ENCODE results near the gene C1orf52.

Gene C1orf52

DNA sequence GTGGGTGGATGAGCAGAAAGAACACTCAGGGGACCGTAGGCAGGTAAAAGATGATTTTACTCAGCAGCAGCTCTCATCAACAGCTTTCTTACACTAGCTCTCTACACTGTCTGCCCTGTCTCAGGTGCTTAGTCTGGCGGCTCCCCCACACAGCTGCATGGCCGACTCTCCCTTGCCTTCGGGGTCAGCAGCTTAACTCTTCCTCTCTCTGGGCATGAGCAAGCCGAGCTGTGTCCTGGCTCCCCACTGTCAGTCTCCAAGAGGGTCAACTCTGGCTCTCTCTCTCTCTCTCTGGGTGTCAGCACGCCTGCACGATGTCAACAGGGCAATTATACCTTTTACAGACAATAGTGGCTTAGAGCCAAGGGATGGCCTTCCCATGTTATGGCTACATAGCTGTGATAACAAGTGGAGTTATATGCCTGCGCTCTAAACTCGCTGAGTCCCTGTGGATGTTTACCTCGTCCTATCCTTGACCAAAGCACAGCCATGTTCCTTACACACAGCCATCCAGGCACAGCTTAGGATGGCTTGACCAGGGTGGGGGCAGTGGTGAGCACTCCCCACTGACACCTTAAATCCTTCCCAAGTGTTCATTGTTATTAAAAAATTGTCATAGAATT is 20.1 kb upstream of the C1orf52 start:
- TF ChIP-seq, protein P1, sequence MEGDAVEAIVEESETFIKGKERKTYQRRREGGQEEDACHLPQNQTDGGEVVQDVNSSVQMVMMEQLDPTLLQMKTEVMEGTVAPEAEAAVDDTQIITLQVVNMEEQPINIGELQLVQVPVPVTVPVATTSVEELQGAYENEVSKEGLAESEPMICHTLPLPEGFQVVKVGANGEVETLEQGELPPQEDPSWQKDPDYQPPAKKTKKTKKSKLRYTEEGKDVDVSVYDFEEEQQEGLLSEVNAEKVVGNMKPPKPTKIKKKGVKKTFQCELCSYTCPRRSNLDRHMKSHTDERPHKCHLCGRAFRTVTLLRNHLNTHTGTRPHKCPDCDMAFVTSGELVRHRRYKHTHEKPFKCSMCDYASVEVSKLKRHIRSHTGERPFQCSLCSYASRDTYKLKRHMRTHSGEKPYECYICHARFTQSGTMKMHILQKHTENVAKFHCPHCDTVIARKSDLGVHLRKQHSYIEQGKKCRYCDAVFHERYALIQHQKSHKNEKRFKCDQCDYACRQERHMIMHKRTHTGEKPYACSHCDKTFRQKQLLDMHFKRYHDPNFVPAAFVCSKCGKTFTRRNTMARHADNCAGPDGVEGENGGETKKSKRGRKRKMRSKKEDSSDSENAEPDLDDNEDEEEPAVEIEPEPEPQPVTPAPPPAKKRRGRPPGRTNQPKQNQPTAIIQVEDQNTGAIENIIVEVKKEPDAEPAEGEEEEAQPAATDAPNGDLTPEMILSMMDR (conservative IDR thresholded peaks at IDR 0.05; ENCODE audit: control insufficient read depth, insufficient read depth, low read depth, low read length): no peak
- peak overlapping the region; percentile 21 for H3K4me3 ChIP-seq (ENCODE audit: control insufficient read depth, low read depth, low read length)
- no peak for DNase-seq (ENCODE audit: low read depth)

DNA sequence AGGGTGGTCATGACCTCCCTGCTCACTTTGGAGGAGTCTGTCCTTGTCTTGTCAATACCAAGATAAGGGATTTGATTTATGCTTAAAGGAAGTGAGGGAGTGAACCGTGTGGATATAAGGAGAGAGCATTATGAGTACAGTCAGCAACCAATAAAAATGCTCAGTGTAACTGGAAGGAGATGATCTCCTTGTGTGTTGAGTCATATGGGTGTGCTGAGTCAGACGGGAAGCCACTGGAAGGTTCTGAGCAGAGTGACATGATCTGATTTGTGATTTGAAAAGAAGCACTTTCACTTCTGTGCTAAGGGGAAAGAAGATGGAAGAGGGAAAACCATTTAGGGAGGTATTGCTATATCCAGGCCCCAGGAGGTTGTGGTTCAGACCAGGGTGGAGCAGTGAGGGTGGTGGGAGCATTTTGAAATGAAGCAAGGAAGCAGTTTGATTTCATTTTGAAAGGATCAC is 19.4 kb upstream of the C1orf52 start:
- TF ChIP-seq, protein P1 (conservative IDR thresholded peaks at IDR 0.05; ENCODE audit: control insufficient read depth, insufficient read depth, low read depth, low read length): no peak
- DNase-seq (ENCODE audit: low read depth): peak; percentile 97
- H3K4me3 ChIP-seq (ENCODE audit: control insufficient read depth, low read depth, low read length): peak overlapping the region; percentile 21

DNA sequence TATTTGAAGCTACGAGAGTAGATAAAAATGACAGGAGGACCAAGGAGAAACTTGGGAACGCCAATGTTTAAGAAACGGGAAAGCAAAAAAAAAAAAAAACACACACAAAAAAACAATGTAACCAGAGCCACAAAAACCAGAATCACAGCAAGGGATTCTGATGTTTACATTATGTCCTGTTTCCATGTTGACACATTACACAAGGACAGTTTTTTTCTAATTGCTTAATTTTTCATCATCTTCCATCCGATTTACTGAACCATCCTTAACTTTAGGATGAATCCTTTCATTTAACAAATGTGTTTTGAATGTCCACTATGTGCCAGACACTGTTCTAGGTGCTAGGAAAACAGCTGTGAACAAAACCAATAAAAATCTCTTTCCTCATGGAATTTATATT is 18.3 kb upstream of the C1orf52 start:
- no peak overlapping the region for H3K4me3 ChIP-seq (ENCODE audit: control insufficient read depth, low read depth, low read length)
- DNase-seq (ENCODE audit: low read depth): no peak
- TF ChIP-seq, protein P1 (conservative IDR thresholded peaks at IDR 0.05; ENCODE audit: control insufficient read depth, insufficient read depth, low read depth, low read length): no peak

DNA sequence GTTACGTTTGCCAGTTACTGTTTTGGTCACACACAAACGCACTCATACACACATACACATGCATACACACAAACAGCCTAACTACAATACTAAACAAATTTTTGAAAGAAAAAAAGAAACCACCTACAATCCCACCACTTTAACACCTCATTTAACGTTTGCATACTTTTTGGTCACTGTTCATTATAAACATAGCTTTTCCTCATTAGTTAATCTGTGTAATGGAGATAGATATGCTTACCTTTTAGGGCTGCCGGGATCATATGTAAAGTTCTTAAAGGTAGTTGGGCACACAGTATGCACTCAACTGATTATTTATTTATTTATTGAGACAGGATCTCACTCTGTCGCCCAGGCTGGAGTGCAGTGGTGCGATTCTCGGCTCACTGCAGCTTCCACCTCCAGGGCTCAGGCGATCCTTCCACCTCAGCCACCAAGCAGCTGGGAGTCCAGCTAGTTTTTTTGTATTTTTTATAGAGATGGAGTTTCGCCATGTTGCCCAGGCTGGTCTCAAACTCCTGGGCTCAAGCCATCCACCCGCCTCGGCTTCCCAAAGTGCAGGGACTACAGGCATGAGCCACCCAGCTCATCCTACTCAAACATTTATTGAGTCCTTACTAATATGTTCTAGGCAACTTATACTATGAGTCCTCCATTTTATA is 17.6 kb upstream of the C1orf52 start:
- TF ChIP-seq, protein P1 (conservative IDR thresholded peaks at IDR 0.05; ENCODE audit: control insufficient read depth, insufficient read depth, low read depth, low read length): no peak
- peak overlapping the region; percentile 99 for H3K4me3 ChIP-seq (ENCODE audit: control insufficient read depth, low read depth, low read length)
- no peak for DNase-seq (ENCODE audit: low read depth)

DNA sequence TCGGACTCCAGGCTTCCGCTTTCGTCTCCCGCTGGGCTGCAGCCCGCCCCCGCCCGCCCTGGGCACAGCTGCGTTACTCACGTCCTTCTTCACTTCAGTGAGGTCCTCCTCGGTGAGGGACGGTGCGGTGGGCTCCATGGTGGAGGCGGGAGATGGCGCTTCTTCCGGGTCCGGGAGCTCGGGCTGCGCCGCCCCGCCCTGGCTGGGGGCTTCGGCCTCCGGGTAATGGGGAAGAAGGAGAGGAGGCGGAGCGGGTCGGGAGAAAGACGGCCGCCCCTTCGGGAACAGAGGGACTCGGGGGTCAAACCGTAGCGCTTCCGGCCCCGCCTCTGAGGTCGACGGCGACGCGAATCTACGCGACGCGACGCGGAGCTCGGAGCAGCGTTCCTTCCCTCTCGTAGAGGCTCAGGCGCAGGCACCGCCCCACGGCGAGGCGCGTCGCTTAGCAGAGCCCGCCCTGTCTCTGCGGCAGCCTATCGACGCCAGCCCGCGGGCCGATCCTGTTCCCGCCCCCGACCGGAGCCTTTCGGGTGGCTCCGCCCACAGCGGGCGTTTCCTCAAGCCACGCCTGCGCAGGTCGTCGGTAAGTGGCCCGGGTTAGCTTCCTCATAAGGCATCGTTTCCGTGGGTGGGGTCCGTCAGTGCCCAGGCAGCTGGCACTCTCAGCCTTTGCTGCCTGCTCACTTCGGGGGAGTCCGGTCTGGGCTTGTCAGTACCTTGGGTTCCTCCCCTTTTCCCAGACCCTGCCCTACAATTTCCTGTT is 16.9 kb upstream of the C1orf52 start, which contains the start of gene BCL10:
BCL10 (minus strand) TSS at position 418 of the 763 bp plus-strand sequence; CDS start at position 138, 280 bp downstream.
- H3K4me3 ChIP-seq (ENCODE audit: control insufficient read depth, low read depth, low read length): peak within 1 kb of the TSS; percentile 99
- TF ChIP-seq, protein P1 (conservative IDR thresholded peaks at IDR 0.05; ENCODE audit: control insufficient read depth, insufficient read depth, low read depth, low read length): no peak
- peak; percentile 96 for DNase-seq (ENCODE audit: low read depth)

DNA sequence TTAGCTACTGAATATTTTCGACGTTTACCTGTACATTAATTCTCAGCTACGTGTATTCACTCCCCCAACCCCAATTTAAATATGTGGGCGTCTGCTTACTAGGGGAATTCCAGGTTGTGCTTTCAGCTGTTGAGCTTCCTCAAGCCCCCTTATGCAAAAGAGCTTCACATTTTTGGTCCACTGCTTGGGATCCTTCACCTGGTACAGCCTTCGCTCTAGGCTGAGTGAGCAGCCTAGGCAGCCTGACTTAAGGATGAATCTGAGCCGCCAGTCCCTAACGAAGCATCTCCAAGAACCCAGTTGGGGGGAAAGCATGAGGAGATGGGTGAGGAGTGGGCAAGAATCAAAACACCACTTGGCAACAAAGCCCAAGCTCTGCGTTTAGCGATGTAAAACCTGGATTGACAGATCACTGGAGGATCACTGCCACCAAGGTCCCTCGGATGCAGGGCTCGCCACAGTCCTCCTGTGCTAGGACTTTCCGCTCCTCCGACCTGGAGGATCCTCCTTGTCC is 16.3 kb upstream of the C1orf52 start:
- H3K4me3 ChIP-seq (ENCODE audit: control insufficient read depth, low read depth, low read length): peak overlapping the region; percentile 99
- TF ChIP-seq, protein P1 (conservative IDR thresholded peaks at IDR 0.05; ENCODE audit: control insufficient read depth, insufficient read depth, low read depth, low read length): no peak
- DNase-seq (ENCODE audit: low read depth): no peak

All from fibroblast of mammary gland (primary cell).